Tibial nerve (tissue), 4 donors: ENCODE measurements around the gene CHMP1A. TPM values are rescaled to one million over a fixed set of nuclear protein-coding genes. Genes with fewer than 3 reads are reported as not detected.

Experiments
- DNase-seq, 2 donors: peaks; one replicate each; pipeline ENCODE4 v3.0.0-alpha.2; 2019; ENCODE audit warnings: low spot score in 2 of 2
- H3K27ac ChIP-seq, 4 donors: fragments of 200-600 bp; sonication (generic) in 3 of 4; one replicate each; pipeline ENCODE4 v1.5.1; 2017 to 2019; ENCODE audit warnings: mild to moderate bottlenecking in 1 of 4
- H3K27me3 ChIP-seq, 2 donors: fragments of 200-600 bp; sonication (generic) in 1 of 2; one replicate each; pipeline versions ENCODE4 v1.5.1 to v1.6.0; 2017 to 2019
- H3K36me3 ChIP-seq, 3 donors: fragments of 200-600 bp; sonication (generic); one replicate each; pipeline ENCODE4 v1.5.1; 2018 to 2019
- H3K4me1 ChIP-seq, 4 donors: fragments of 200-600 bp; sonication (generic) in 3 of 4; one replicate each; pipeline ENCODE4 v1.5.1; 2017 to 2019
- H3K4me3 ChIP-seq, 4 donors: fragments of 200-600 bp; sonication (generic) in 3 of 4; one replicate each; pipeline ENCODE4 v1.5.1; 2017 to 2019; ENCODE audit warnings: mild to moderate bottlenecking in 1 of 4, moderate library complexity in 1 of 4
- H3K9me3 ChIP-seq, 4 donors: fragments of 200-600 bp; sonication (generic) in 3 of 4; one replicate each; pipeline ENCODE4 v1.5.1; 2017 to 2019
- CTCF ChIP-seq, 5 experiments: fragments of 200-600 bp in 3 of 5; fragments of 450-650 bp in 2 of 5; sonication (generic) in 3 of 5; IDR thresholded peaks; one replicate each; pipeline ENCODE4 v1.5.1; 2016 to 2019; ENCODE audit warnings: antibody characterized with exemption in 5 of 5, mild to moderate bottlenecking in 3 of 5, moderate library complexity in 2 of 5
- EP300 ChIP-seq, 2 donors: sonication (generic); formaldehyde crosslinking; IDR thresholded peaks; one replicate each; pipeline ENCODE4 v1.6.1; 2017; ENCODE audit warnings: antibody characterized with exemption in 2 of 2, mild to moderate bottlenecking in 1 of 2
- POLR2A ChIP-seq, 2 donors: fragments of 450-650 bp; IDR thresholded peaks; one replicate each; pipeline ENCODE4 v1.6.1; 2017; ENCODE audit warnings: antibody characterized with exemption in 2 of 2, mild to moderate bottlenecking in 2 of 2, moderate library complexity in 2 of 2
- WGBS, 2 donors: methylation state at CpG; one replicate each; pipeline ENCODE4 v1.1.5; 2018; 5-methylcytosine and 5-hydroxymethylcytosine counted together
- total RNA-seq, 4 donors: library from RNA; depleted of rRNA; stranded (reverse); fragments of >200 nt; gene quantifications; one replicate each; pipeline ENCODE4 v1.1.0, GENCODE V29; 2016

CHMP1A gene
- total RNA-seq, 4 donors from 2014 or later = 90.0 to 109 (median 92.7) TPM

- Histone ChIP-seq H3K9me3 (no peaks in the 10 kb centered on the region), H3K27me3 (peaks cover 0 to 13% of the 10 kb centered on the region in 2 donors), H3K4me3 (no peak overlapping the region), H3K36me3 (no peaks in the 10 kb centered on the region), H3K27ac (no peak overlapping the region), H3K4me1 (peaks cover 0 to 13% (median 8%) of the 10 kb centered on the region in 4 donors)
- no peak for DNase-seq
- TF ChIP-seq CTCF (IDR thresholded peaks at IDR 0.05) (no peak), EP300 (IDR thresholded peaks at IDR 0.05) (no peak)
- 75 to 85% methylated on average over 11 to 21 of the region's 34 CpGs for WGBS, 2 donors
These were observed 52.1 kb downstream of the CHMP1A start for GRCh38 chr16:89605186-89605970.

GRCh38 chr16:89604764-89605163 lies 52.7 kb downstream of the CHMP1A start:
- WGBS, 2 donors = 80 to 89% methylated on average over 11 to 16 of the region's 16 CpGs
- H3K9me3 ChIP-seq = no peaks in the 10 kb centered on the region
- peaks cover 0 to 13% of the 10 kb centered on the region in 2 donors for H3K27me3 ChIP-seq
- TF ChIP-seq POLR2A (IDR thresholded peaks at IDR 0.05) (no peak), EP300 (IDR thresholded peaks at IDR 0.05) (no peak), CTCF (IDR thresholded peaks at IDR 0.05) (no peak)
- no peak overlapping the region for H3K27ac ChIP-seq
- H3K36me3 ChIP-seq = no peaks in the 10 kb centered on the region
- no peak for DNase-seq
- peaks cover 0 to 13% (median 8%) of the 10 kb centered on the region in 4 donors for H3K4me1 ChIP-seq
- H3K4me3 ChIP-seq = no peak overlapping the region

- no peaks in the 10 kb centered on the region for H3K9me3 ChIP-seq
- 59 to 67% methylated on average over 4 to 5 of the region's 5 CpGs for WGBS, 2 donors
- no peaks in the 10 kb centered on the region for H3K36me3 ChIP-seq
- TF ChIP-seq POLR2A (IDR thresholded peaks at IDR 0.05) (no peak), EP300 (IDR thresholded peaks at IDR 0.05) (no peak), CTCF (IDR thresholded peaks at IDR 0.05) (no peak)
- H3K4me1 ChIP-seq = peaks cover 0 to 13% (median 8%) of the 10 kb centered on the region in 4 donors
- peaks cover 0 to 13% of the 10 kb centered on the region in 2 donors for H3K27me3 ChIP-seq
- H3K4me3 ChIP-seq = no peak overlapping the region
- DNase-seq = no peak
- H3K27ac ChIP-seq = no peak overlapping the region
These were observed 54.4 kb downstream of the CHMP1A start for GRCh38 chr16:89602952-89603590.

- no peak for DNase-seq
These were observed 55.1 kb downstream of the CHMP1A start for GRCh38 chr16:89602273-89602951.

More at GRCh38 chr16:89602273-89602951, 55.1 kb downstream of the CHMP1A start:
- Histone ChIP-seq H3K27ac (no peak overlapping the region), H3K4me3 (no peak overlapping the region), H3K4me1 (peaks cover 0 to 13% (median 8%) of the 10 kb centered on the region in 4 donors), H3K27me3 (peaks cover 0 to 13% of the 10 kb centered on the region in 2 donors), H3K9me3 (no peaks in the 10 kb centered on the region), H3K36me3 (no peaks in the 10 kb centered on the region)
- TF ChIP-seq POLR2A (IDR thresholded peaks at IDR 0.05) = no peak
- TF ChIP-seq EP300 (IDR thresholded peaks at IDR 0.05) = no peak
- no peak for TF ChIP-seq CTCF (IDR thresholded peaks at IDR 0.05)
- 6 to 8% methylated on average over 16 to 21 of the region's 22 CpGs for WGBS, 2 donors
